Liver (tissue), 9 donors: Measurements from ENCODE around the gene KIF21A. TPM values are rescaled to one million over a fixed set of nuclear protein-coding genes. Genes with fewer than 3 reads are reported as not detected.

Experiments used
- DNase-seq: peaks from one replicate; pipeline ENCODE4 v3.0.0-alpha.2; 2017; ENCODE audit warnings: low spot score
- H3K27ac ChIP-seq, 2 donors: one replicate each; pipeline ENCODE4 v1.7.0; 2013; ENCODE audit warnings: inconsistent platforms in 2 of 2, low read length in 2 of 2, control low read depth in 1 of 2, low read depth in 1 of 2, mild to moderate bottlenecking in 1 of 2
- H3K27me3 ChIP-seq, 4 donors: one replicate each; pipeline versions ENCODE4 v1.6.1 to v1.7.0; 2013; ENCODE audit warnings: low read length in 3 of 4, inconsistent platforms in 1 of 4, mild to moderate bottlenecking in 1 of 4, moderate library complexity in 1 of 4; ENCODE audit not compliant: control insufficient read depth in 4 of 4, insufficient read depth in 4 of 4
- H3K36me3 ChIP-seq, 4 donors: one replicate each; pipeline versions ENCODE4 v1.6.1 to v1.7.0; 2013; ENCODE audit warnings: low read length in 3 of 4, mild to moderate bottlenecking in 3 of 4, low read depth in 1 of 4, moderate library complexity in 1 of 4; ENCODE audit not compliant: control insufficient read depth in 4 of 4, insufficient read depth in 3 of 4
- H3K4me1 ChIP-seq, 4 donors: one replicate each; pipeline versions ENCODE4 v1.6.1 to v1.7.0; 2013; ENCODE audit warnings: low read length in 3 of 4, mild to moderate bottlenecking in 3 of 4, moderate library complexity in 1 of 4; ENCODE audit not compliant: control insufficient read depth in 4 of 4, insufficient read depth in 4 of 4
- H3K4me3 ChIP-seq, 3 donors: one replicate each; pipeline versions ENCODE4 v1.6.1 to v1.7.0; 2013; ENCODE audit warnings: low read length in 3 of 3, control low read depth in 1 of 3, low read depth in 1 of 3, mild to moderate bottlenecking in 1 of 3
- H3K9ac ChIP-seq, 2 donors: one replicate each; pipeline ENCODE4 v1.7.0; 2013; ENCODE audit warnings: low read length in 2 of 2, mild to moderate bottlenecking in 2 of 2, moderate library complexity in 2 of 2, control low read depth in 1 of 2, low read depth in 1 of 2
- H3K9me3 ChIP-seq, 4 donors: one replicate each; pipeline versions ENCODE4 v1.6.1 to v1.7.0; 2013; ENCODE audit warnings: low read length in 3 of 4; ENCODE audit not compliant: control insufficient read depth in 4 of 4
- FOXA1 ChIP-seq: IDR thresholded peaks from 2 replicates; pipeline ENCODE4 v1.6.1; 2016; ENCODE audit warnings: antibody characterized with exemption
- FOXA2 ChIP-seq: IDR thresholded peaks from 2 replicates; pipeline ENCODE4 v1.6.1; 2016; ENCODE audit warnings: antibody characterized with exemption
- GABPA ChIP-seq, 2 donors: IDR thresholded peaks in 1 of 2; conservative IDR thresholded peaks in 1 of 2; 2 replicates each; pipeline ENCODE4 v1.6.1; 2016; ENCODE audit warnings: antibody characterized with exemption in 2 of 2, mild to moderate bottlenecking in 1 of 2, moderate library complexity in 1 of 2
- HNF4A ChIP-seq, 2 donors: conservative IDR thresholded peaks; 2 replicates each; pipeline ENCODE4 v1.6.1; 2016; ENCODE audit warnings: antibody characterized with exemption in 2 of 2, mild to moderate bottlenecking in 2 of 2
- HNF4G ChIP-seq: IDR thresholded peaks from 2 replicates; pipeline ENCODE4 v1.6.1; 2016; ENCODE audit warnings: antibody characterized with exemption
- JUND ChIP-seq, 2 donors: IDR thresholded peaks; 2 replicates each; pipeline ENCODE4 v1.6.1; 2016; ENCODE audit warnings: antibody characterized with exemption in 2 of 2
- NR2F2 ChIP-seq: IDR thresholded peaks from 2 replicates; pipeline ENCODE4 v1.6.1; 2016; ENCODE audit warnings: antibody characterized with exemption
- RAD21 ChIP-seq, 2 donors: IDR thresholded peaks; 2 replicates each; pipeline ENCODE4 v1.6.1; 2016; ENCODE audit warnings: antibody characterized with exemption in 2 of 2, mild to moderate bottlenecking in 2 of 2
- RXRA ChIP-seq, 2 donors: IDR thresholded peaks; 2 replicates each; pipeline ENCODE4 v1.6.1; 2017 to 2018; ENCODE audit warnings: antibody characterized with exemption in 2 of 2, mild to moderate bottlenecking in 1 of 2
- SP1 ChIP-seq: IDR thresholded peaks from 2 replicates; pipeline ENCODE4 v1.6.1; 2018; ENCODE audit warnings: antibody characterized with exemption, mild to moderate bottlenecking
- TAF1 ChIP-seq: conservative IDR thresholded peaks from 2 replicates; pipeline ENCODE4 v1.6.1; 2016; ENCODE audit warnings: antibody characterized with exemption, mild to moderate bottlenecking
- YY1 ChIP-seq: IDR thresholded peaks from 2 replicates; pipeline ENCODE4 v1.6.1; 2016; ENCODE audit warnings: antibody characterized with exemption, mild to moderate bottlenecking
- ZBTB33 ChIP-seq: IDR thresholded peaks from 2 replicates; pipeline ENCODE4 v1.6.1; 2016; ENCODE audit warnings: antibody characterized with exemption
- WGBS: extraction: QIAGEN DNeasy Blood & Tissue Kit; methylation state at CpG from one replicate; pipeline ENCODE4 v1.1.7; 2013; 5-methylcytosine and 5-hydroxymethylcytosine counted together
- polyA plus RNA-seq, 2 donors: library from polyadenylated mRNA; stranded (reverse) in 1 of 2; unstranded in 1 of 2; fragments of 200-250 nt in 1 of 2; fragments of >200 nt in 1 of 2; fragmentation: Nextera tagmentation in 1 of 2; extraction: Ambion mirVana in 1 of 2; gene quantifications; one replicate each; pipeline versions ENCODE4 v1.2.1 to v1.2.3, GENCODE V29; 2013 to 2015
- total RNA-seq, 2 donors: library from RNA; depleted of rRNA; stranded (reverse); fragments of >200 nt; gene quantifications; one replicate each; pipeline ENCODE4 v1.2.3, GENCODE V29; 2014
- TF ChIP-seq, protein P1 (sequence below): IDR thresholded peaks from 2 replicates; pipeline ENCODE4 v1.6.1; 2016; ENCODE audit warnings: antibody characterized with exemption
- TF ChIP-seq, protein P2 (sequence below): IDR thresholded peaks from 2 replicates; pipeline ENCODE4 v1.6.1; 2016; ENCODE audit warnings: antibody characterized with exemption, mild to moderate bottlenecking
- donor health status: healthy.
- donor health status: healthy.
- donor health status: healthy.
- donor health status: healthy.
- donor health status: healthy.

KIF21A gene
- total and polyA plus RNA-seq, 4 donors: 9.1 to 47.4 (median 21.0) TPM

DNA sequence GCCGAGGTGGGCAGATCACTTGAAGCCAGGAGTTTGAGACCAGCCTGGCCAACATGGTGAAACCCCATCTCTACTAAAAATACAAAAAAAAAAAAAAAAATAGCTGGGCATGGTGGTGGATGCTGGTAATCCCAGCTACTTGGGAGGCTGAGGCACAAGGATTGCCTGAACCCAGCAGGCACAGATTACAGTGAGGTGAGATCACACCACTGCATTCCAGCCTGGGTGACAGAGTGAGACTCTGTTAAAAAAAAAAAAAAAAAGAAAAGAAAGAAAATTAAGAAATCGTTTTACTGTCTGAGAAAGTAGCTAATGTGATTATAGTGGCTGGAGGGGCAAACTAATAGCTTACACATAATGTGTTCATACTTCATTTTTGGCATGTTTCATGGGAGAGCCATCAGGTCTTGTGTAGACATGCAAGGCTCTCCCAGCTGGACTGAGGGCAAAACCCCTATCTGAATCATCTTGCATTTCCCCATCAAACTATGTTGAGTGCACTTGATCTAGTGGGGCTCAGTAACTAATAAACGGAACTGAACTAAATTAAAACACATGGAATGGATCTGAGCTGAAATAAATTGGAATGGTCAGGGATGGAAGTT lies 16.2 kb downstream of the KIF21A start:
- no peaks in the 10 kb centered on the region for H3K9me3 ChIP-seq
- no peak overlapping the region for H3K4me3 ChIP-seq
- no peaks in the 10 kb centered on the region for H3K27me3 ChIP-seq
- 84% methylated on average over 3 of the region's 3 CpGs for WGBS
- DNase-seq: no peak
- peaks cover 10 to 28% (median 16%) of the 10 kb centered on the region in 4 donors for H3K4me1 ChIP-seq
- H3K36me3 ChIP-seq: no peaks in the 10 kb centered on the region
- peak overlapping the region in 1 of 2 donors; percentile 12 for H3K27ac ChIP-seq
- TF ChIP-seq, protein P1, sequence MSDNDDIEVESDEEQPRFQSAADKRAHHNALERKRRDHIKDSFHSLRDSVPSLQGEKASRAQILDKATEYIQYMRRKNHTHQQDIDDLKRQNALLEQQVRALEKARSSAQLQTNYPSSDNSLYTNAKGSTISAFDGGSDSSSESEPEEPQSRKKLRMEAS: no peak
- no peak for TF ChIP-seq FOXA2
- no peak for TF ChIP-seq JUND (IDR thresholded peaks at IDR 0.05)
- TF ChIP-seq YY1: no peak
- TF ChIP-seq RXRA (IDR thresholded peaks at IDR 0.05): no peak
- no peak for TF ChIP-seq SP1
- no peak overlapping the region for H3K9ac ChIP-seq

DNA sequence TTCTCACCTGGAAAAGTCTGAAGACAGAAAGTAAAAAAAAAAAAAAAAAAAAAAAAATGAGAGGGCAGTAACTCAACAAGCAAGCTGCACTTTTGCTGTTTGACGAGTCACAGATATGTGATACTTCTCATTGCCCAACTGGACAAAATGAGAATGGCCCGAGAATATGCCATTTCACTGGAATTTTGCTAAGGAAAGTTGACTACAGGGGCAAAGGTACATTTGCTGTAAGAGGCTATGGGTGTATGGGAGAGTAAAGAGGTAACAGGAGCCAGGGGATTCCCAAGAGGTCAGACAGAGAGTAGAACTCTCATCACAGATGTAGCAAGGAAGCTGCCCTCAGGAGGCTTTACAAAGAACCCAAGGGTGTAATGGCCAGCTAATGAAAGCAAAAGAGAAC lies 22.9 kb downstream of the KIF21A start:
- H3K27me3 ChIP-seq: no peaks in the 10 kb centered on the region
- no peak overlapping the region for H3K27ac ChIP-seq
- no peaks in the 10 kb centered on the region for H3K9me3 ChIP-seq
- 64% methylated on average over 2 of the region's 2 CpGs for WGBS
- peaks cover 0 to 1% (median 0%) of the 10 kb centered on the region in 4 donors for H3K4me1 ChIP-seq
- no peak for DNase-seq
- H3K4me3 ChIP-seq: no peak overlapping the region
- TF ChIP-seq JUND (IDR thresholded peaks at IDR 0.05) (no peak), HNF4A (conservative IDR thresholded peaks at IDR 0.05) (peak in 1 of 2 donors; percentile 6)
- H3K9ac ChIP-seq: no peak overlapping the region
- peaks cover 0 to 4% (median 0%) of the 10 kb centered on the region in 4 donors for H3K36me3 ChIP-seq

GRCh38 chr12:39419471-39419870 lies 23.4 kb downstream of the KIF21A start:
- H3K9me3 ChIP-seq: no peaks in the 10 kb centered on the region
- TF ChIP-seq SP1 (no peak), ZBTB33 (no peak)
- 97% methylated on average over 2 of the region's 2 CpGs for WGBS

DNA sequence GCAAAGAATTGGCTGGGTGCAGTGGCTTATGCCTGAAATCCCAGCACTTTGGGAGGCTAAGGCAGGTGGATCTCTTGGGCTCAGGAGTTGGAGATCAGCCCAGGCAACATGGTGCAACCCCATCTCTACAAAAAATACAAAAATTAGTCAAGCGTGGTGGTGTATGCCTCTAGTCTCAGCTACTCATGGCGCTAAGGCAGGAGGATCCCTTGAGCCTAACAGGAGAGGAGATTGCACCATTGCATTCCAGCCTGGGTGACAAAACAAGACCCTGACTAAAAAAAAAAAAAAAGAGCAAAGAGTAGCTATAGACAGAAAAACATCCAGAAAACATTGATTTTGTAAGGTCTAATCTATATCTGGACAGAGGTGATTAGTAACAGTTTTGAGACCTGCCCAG lies 25.0 kb downstream of the KIF21A start:
- Histone ChIP-seq H3K27me3 (no peaks in the 10 kb centered on the region), H3K4me3 (no peak overlapping the region), H3K9me3 (no peaks in the 10 kb centered on the region), H3K4me1 (peaks cover 0 to 1% (median 0%) of the 10 kb centered on the region in 4 donors), H3K36me3 (peaks cover 0 to 4% (median 0%) of the 10 kb centered on the region in 4 donors), H3K9ac (no peak overlapping the region), H3K27ac (no peak overlapping the region)
- no peak for DNase-seq
- TF ChIP-seq NR2F2 (no peak), RXRA (IDR thresholded peaks at IDR 0.05) (no peak), TAF1 (no peak), HNF4A (conservative IDR thresholded peaks at IDR 0.05) (no peak), ZBTB33 (no peak), JUND (IDR thresholded peaks at IDR 0.05) (no peak), FOXA2 (no peak), FOXA1 (no peak), SP1 (no peak), RAD21 (IDR thresholded peaks at IDR 0.05) (no peak), GABPA (IDR thresholded peaks at IDR 0.05 in 1 of 2, conservative IDR thresholded peaks at IDR 0.05 in 1 of 2) (no peak), HNF4G (no peak)
- TF ChIP-seq, protein P1: no peak
- TF ChIP-seq, protein P2, sequence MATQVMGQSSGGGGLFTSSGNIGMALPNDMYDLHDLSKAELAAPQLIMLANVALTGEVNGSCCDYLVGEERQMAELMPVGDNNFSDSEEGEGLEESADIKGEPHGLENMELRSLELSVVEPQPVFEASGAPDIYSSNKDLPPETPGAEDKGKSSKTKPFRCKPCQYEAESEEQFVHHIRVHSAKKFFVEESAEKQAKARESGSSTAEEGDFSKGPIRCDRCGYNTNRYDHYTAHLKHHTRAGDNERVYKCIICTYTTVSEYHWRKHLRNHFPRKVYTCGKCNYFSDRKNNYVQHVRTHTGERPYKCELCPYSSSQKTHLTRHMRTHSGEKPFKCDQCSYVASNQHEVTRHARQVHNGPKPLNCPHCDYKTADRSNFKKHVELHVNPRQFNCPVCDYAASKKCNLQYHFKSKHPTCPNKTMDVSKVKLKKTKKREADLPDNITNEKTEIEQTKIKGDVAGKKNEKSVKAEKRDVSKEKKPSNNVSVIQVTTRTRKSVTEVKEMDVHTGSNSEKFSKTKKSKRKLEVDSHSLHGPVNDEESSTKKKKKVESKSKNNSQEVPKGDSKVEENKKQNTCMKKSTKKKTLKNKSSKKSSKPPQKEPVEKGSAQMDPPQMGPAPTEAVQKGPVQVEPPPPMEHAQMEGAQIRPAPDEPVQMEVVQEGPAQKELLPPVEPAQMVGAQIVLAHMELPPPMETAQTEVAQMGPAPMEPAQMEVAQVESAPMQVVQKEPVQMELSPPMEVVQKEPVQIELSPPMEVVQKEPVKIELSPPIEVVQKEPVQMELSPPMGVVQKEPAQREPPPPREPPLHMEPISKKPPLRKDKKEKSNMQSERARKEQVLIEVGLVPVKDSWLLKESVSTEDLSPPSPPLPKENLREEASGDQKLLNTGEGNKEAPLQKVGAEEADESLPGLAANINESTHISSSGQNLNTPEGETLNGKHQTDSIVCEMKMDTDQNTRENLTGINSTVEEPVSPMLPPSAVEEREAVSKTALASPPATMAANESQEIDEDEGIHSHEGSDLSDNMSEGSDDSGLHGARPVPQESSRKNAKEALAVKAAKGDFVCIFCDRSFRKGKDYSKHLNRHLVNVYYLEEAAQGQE: no peak
- 92% methylated on average over 2 of the region's 2 CpGs for WGBS

More at GRCh38 chr12:39419471-39419870, 23.4 kb downstream of the KIF21A start:
- Histone ChIP-seq H3K4me3 (no peak overlapping the region), H3K27ac (no peak overlapping the region), H3K27me3 (no peaks in the 10 kb centered on the region), H3K4me1 (peaks cover 0 to 1% (median 0%) of the 10 kb centered on the region in 4 donors), H3K9ac (no peak overlapping the region), H3K36me3 (peaks cover 0 to 4% (median 0%) of the 10 kb centered on the region in 4 donors)
- DNase-seq: no peak
